ENCODE results near the gene FN3KRP.

- TF ChIP-seq CTCF (conservative IDR thresholded peaks at IDR 0.05) (no peak), ZFX (IDR thresholded peaks at IDR 0.05) (no peak)
Observed at GRCh38 chr17:82697808-82698064, 18.8 kb upstream of the FN3KRP start.

Measured in C4-2B (cell line).